ENCODE data around the gene CMTM7.
"Not testable (repeated sequence)": the region's sequence is repeated elsewhere in the genome, so short reads cannot be mapped to it uniquely, and the experiment has no call there.

CMTM7 gene

GRCh38 chr3:32438596-32439344 lies 47.1 kb downstream of the CMTM7 start:
- DNase-seq = peak; percentile 76

DNA sequence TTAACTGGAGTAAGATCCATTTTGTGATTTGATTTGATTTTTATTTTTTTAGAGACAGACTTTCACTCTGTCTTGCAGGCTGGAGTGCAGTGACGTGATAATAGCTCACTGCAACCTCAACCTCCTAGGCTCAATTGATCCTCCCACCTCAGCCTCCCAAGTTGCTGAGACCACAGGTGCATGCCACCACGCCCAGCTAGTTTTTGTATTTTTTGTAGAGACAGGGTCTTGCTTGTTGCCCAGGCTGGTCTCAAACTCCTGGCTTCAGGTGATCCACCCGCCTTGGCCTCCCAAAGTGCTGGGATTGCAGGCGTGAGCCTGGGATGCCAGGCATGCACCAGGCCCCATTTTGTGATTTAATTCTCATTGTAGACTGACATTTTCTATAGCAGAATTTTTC lies 47.8 kb downstream of the CMTM7 start:
- DNase-seq = not testable (repeated sequence)

DNA sequence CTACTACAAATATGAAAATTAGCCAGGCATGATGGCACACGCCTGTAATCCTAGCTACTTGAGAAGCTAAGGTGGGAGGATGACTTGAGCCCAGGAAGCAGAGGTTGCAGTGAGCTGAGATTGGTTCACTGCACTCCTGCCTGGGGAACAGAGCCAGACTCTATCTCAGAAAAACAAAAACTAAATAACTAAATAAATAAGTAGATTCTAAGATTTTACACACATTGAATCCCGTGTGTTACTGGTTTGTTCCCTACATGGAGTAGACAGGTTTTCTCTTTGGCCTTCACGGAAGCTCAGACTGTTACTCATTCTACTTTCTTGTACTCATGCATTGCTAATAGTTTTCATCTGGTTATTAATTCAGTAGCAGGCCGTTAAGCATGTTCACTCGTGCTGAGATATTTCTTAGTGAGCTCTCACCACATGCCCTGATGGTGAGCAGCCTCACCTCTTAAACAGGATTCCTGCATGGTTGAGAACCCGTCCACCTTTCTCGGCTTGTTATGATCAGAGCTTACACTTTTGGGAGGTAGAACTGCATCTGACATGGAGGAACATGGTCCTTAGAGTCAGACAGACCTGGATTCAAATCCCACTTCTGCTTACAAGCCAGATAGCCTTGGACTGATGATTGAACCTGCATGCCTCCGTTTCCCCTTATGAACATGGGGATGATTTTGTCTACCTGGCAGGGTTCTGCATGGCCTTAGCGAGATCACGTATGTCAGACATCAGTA lies 49.1 kb downstream of the CMTM7 start:
- no peak for DNase-seq

- no peak for DNase-seq
Measured at GRCh38 chr3:32442766-32443165, 51.1 kb downstream of the CMTM7 start.

- DNase-seq = no peak
Measured at GRCh38 chr3:32443478-32443877, 51.8 kb downstream of the CMTM7 start.

DNA sequence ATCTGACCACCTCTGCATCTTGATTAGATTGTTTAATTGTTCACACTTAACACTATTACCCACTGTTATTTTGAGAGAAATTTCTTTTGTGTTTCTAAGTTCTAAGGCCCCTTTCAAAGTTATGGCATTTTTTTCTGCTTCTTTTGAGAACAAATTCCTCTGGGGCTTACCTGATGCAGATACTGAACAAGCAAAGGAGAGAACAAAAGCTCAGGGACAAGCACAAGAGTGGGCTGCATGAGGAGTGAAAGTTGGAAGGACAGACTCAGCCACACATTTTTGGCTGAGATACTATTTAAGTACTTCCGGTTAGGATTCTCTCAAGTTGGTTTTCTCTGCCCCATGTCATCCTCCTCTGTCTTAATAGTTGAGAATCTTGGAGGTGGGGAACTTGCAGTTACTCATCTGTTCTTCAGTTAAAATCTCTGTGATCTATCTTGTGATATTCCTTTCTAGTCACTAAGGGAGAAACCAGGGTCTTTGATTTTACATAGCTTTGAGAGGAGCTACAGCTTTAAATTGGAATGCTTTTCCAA lies 56.3 kb downstream of the CMTM7 start:
- DNase-seq = no peak

- DNase-seq = no peak
Measured at GRCh38 chr3:32448686-32449474, 57.2 kb downstream of the CMTM7 start.

GRCh38 chr3:32449691-32450090 lies 58.0 kb downstream of the CMTM7 start:
- DNase-seq = no peak

DNA sequence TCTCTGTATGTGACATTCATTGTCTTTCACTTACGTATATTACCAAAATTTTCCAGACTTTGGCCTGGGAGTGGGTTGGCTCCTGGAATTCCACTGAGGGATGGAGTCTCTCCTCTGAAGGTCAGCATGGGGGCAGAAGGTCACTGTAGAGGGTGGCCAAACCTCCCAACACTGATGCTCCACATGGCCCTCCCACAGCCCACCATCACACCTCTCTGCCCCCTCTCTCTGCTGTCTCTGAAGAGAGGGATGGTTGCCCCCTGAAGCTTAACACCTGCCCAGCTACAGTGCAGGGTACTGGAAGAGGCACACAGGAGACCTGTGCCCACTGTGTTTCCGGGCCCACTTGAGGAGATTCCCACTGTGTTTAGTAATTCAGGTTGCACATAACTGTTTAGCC lies 58.8 kb downstream of the CMTM7 start:
- no peak for DNase-seq

DNA sequence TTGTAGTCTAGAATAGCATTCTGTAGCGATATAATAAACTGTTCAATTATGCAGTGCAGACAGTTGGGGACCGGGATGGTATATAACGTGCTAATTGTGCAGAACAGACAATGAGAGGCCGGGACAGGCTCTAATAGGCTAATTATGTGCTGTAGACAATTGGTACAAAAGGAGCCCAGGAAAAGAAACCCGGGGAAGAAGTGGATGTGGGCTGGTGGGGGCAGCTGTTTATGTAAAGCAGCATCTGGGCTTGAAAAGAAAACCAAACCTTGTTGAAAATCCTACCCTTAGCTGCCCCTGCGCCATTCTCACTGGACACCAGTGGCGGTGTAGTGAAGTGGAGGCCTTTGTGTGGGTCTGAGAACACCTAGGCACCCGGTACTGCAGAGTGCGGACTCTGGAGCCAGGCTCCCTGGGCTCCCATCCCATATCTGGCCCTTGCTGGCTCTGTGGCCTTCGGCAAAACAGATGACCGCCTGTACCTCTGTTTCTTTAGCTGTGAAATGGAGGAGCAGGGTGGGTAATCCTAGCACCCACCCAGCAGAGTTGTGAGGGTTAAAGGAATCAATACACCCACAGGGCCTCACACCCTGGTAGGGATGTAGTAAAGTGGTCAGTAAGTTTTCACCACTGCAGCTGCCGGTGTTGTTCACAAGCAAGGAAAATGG lies 59.5 kb downstream of the CMTM7 start:
- DNase-seq = no peak

GRCh38 chr3:32452009-32452408 lies 60.4 kb downstream of the CMTM7 start:
- no peak for DNase-seq

DNA sequence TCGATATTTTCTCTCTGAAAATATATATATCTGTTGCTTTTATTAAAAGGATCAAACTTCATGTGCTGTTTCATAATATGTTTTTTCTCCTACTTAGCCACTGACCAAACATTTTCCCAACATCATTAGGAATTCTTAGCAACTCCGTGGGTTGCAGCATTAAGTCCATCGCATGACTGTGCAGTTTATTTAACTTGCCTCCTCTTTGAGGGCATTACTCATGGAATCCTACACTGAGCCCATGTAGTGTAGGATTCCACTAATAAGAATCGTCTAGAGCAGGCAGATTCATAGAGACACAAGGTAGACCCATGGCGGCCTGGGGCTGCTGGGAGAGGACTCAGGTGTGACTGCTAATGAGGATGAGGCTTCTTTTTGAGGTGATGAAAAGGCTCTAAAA lies 61.7 kb downstream of the CMTM7 start:
- no peak for DNase-seq

- DNase-seq = no peak
Measured at GRCh38 chr3:32454111-32454510, 62.5 kb downstream of the CMTM7 start.

DNA sequence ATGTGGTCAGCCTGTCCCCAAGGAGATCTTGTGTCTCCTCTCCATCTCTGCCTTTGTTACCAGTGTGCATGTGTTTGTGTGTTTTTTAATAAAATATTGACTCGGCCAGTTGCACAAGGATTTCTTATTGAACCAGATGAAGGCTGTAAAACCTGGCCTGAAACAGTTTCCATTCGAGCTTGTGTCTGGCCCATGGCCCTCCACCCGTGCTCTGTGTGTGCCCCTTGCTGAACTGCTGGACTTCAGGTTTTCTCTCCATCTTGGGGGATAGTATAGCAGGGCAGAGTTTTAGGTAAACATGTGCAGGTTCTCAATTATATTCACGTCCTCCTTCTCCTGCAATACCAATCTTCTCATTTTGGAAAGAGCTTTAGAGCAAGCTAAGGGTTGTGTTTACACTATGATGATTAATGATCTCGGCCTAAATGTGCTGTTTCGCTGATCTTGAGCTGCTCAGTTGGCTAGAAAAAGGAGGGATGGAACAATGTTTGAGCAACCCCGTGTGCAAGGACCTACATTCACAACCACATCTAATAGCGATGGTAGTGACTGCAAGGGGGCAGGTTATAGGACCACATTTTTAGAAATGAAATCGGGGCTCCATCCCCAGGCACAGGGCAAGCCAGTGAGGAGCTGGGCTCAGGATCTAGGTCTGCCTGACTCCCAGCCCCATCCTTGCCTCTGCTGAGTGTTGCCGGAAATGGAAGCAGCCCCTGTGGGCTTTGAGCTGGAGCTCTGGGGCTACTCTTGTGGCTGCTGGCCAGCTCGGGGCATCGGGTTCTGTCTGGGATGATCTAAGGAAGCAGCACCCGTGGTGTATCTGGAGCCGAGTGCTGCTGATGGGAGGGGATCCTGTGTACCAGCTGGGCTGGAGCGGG lies 63.3 kb downstream of the CMTM7 start:
- DNase-seq = no peak

DNA sequence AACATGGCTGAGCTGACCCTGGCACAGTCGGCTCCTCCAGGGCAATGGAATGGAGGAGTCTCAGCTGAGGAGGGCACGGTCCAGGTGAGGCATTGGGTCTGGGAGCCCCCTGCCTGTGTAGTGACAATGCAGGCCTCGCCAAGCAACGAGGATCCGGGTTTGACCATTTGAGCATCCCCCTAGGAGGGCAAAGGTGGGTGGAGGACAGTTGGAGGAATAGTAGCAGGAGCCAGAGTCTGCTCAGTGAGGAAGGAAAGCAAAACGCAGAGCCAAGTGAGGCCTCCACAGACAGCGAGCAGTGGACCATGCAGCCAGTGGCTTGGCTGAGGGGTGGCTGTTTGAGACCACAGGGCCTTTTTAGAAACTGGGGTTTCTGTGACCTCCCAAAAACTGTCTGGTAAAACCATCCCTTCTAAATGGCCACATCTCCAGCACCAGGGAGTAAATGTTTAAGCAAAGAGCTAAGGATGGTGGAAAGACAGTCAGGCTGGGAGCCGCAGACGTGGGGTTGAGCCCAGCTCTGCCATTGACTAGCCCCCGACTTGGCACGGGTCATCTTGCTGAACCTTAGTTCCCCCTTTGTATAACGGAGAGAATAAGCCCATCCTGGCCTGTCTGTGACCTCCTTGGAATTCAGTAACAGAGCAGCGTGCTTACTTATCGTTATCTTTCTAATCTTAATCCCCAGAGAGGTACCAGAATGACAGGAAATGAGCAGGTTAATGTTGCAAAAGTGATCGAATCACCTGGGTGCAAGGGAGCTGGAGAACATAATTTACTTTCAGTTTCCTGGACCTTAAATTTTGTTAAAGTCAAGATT lies 64.2 kb downstream of the CMTM7 start:
- DNase-seq = no peak

GRCh38 chr3:32456429-32457130 lies 64.9 kb downstream of the CMTM7 start:
- no peak for DNase-seq

DNA sequence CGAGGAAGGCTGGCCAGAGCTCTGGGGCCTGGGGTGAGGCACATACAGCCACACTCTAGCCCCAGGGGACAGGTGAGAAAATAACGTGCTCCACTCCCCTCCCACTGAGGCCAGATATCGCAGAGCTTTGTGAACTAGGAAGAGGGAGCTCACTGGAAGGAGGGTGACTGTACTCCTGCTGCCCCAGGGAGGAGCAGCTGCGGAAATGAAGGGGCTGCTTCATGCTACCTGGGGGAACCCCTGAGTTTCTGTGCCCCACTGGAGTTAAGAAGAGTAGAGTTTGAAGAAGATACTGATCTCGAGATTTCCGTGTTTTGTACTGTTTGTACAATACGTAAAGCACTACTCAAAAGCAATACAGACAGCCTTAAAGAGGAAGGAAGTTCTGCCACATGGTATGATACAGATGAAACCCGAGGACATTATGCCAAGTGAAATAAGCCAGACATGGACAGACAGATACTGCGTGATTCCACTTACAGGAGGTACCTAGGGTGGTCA lies 66.4 kb downstream of the CMTM7 start:
- DNase-seq = no peak

- DNase-seq = no peak
Measured at GRCh38 chr3:32459450-32459849, 67.8 kb downstream of the CMTM7 start.

GRCh38 chr3:32460031-32460749 lies 68.5 kb downstream of the CMTM7 start:
- DNase-seq = peak; percentile 62

Measured in RPMI8226 (cell line).